CD8-positive, alpha-beta memory T cell (primary cell): Measurements from ENCODE around the gene EFS. TPM values are rescaled to one million over a fixed set of nuclear protein-coding genes. Genes with fewer than 3 reads are reported as not detected.

ENCODE experiments used
- polyA plus RNA-seq: library from polyadenylated mRNA; unstranded; fragments of 300-500 nt; fragmentation: Illumina TruSeq; gene quantifications from one replicate; pipeline ENCODE4 v1.2.3, GENCODE V29; 2021
- total RNA-seq, 2 experiments: library from RNA; stranded (reverse); gene quantifications; one replicate each; pipeline ENCODE4 v1.2.3, GENCODE V29; 2021

The EFS gene
- total and polyA plus RNA-seq, 3 experiments from 2014 or later: not detected

Other genes with a start within 250 kb of the EFS start
- gene CEBPE, start 245.9 kb downstream of the EFS start, total RNA-seq: under 1 TPM; 0.16 to 0.22 TPM
- gene CEBPE, start 245.9 kb downstream of the EFS start, polyA plus RNA-seq: not detected
- gene SLC7A8, start 181.5 kb downstream of the EFS start, total RNA-seq: 1 to 10 TPM; 1.4 to 2.5 TPM
- gene SLC7A8, start 181.5 kb downstream of the EFS start, polyA plus RNA-seq: 0.51 TPM
- not detected for gene RNF212B, start 127.2 kb downstream of the EFS start, total RNA-seq
- not detected for gene RNF212B, start 127.2 kb downstream of the EFS start, polyA plus RNA-seq
- gene HOMEZ, start 79.0 kb downstream of the EFS start, total RNA-seq: 10 to 100 TPM; 12.8 to 13.4 TPM
- gene HOMEZ, start 79.0 kb downstream of the EFS start, polyA plus RNA-seq: 4.9 TPM
- 10 to 100 TPM; 16.2 to 18.2 TPM for gene PPP1R3E, start 62.3 kb downstream of the EFS start, total RNA-seq
- 2.0 TPM for gene PPP1R3E, start 62.3 kb downstream of the EFS start, polyA plus RNA-seq
- gene BCL2L2, start 58.3 kb downstream of the EFS start, total RNA-seq: 1 to 10 TPM in 1 of 2 experiments, under 1 TPM in 1; 0.86 to 1.0 TPM
- gene BCL2L2, start 58.3 kb downstream of the EFS start, polyA plus RNA-seq: 0.29 TPM
- gene PABPN1, start 43.7 kb downstream of the EFS start, total RNA-seq: 100 to 1,000 TPM; 308 TPM
- 125 TPM for gene PABPN1, start 43.7 kb downstream of the EFS start, polyA plus RNA-seq
- gene SLC22A17, start 12.3 kb downstream of the EFS start, total RNA-seq: 1 to 10 TPM; 2.6 to 2.8 TPM
- 1.6 TPM for gene SLC22A17, start 12.3 kb downstream of the EFS start, polyA plus RNA-seq
- gene IL25, start 7.6 kb upstream of the EFS start, total RNA-seq: not detected
- not detected for gene IL25, start 7.6 kb upstream of the EFS start, polyA plus RNA-seq
- not detected for gene CMTM5, start 11.9 kb upstream of the EFS start, total RNA-seq
- not detected for gene CMTM5, start 11.9 kb upstream of the EFS start, polyA plus RNA-seq
- gene MYH6, start 43.1 kb upstream of the EFS start, total RNA-seq: under 1 TPM in 1 of 2 experiments, not detected in 1; 0.09 TPM
- not detected for gene MYH6, start 43.1 kb upstream of the EFS start, polyA plus RNA-seq
- gene MYH7, start 70.5 kb upstream of the EFS start, total RNA-seq: not detected
- gene MYH7, start 70.5 kb upstream of the EFS start, polyA plus RNA-seq: not detected
- gene NGDN, start 104.5 kb upstream of the EFS start, total RNA-seq: 10 to 100 TPM; 82.7 to 88.7 TPM
- 74.9 TPM for gene NGDN, start 104.5 kb upstream of the EFS start, polyA plus RNA-seq
- gene ZFHX2, start 186.6 kb upstream of the EFS start, total RNA-seq: 1 to 10 TPM; 2.4 to 2.5 TPM
- gene ZFHX2, start 186.6 kb upstream of the EFS start, polyA plus RNA-seq: not detected
- 10 to 100 TPM; 13.4 TPM for gene THTPA, start 191.1 kb upstream of the EFS start, total RNA-seq
- 10.7 TPM for gene THTPA, start 191.1 kb upstream of the EFS start, polyA plus RNA-seq
- gene AP1G2, start 202.6 kb upstream of the EFS start, total RNA-seq: 100 to 1,000 TPM; 152 to 154 TPM
- gene AP1G2, start 202.6 kb upstream of the EFS start, polyA plus RNA-seq: 80.8 TPM
- 1 to 10 TPM; 1.8 TPM for gene JPH4, start 213.6 kb upstream of the EFS start, total RNA-seq
- not detected for gene JPH4, start 213.6 kb upstream of the EFS start, polyA plus RNA-seq